ENCODE measurements around the gene CRELD2.

GRCh38 chr22:49966041-49966773 is 47.8 kb downstream of the CRELD2 start:
- TF ChIP-seq POLR2A (IDR thresholded peaks at IDR 0.05): no peak
- no peak for TF ChIP-seq CTCF (IDR thresholded peaks at IDR 0.05)
